HG03196 (cell line): ENCODE results near the gene GRAMD1A.

Experiments
- ATAC-seq: cut with Tn5 transposase; IDR thresholded peaks from one replicate; pipeline ENCODE4 v1.9.1; 2021; ENCODE audit not compliant: unreplicated experiment

Gene GRAMD1A

GRCh38 chr19:35069696-35070095, 69.6 kb downstream of the GRAMD1A start:
- no peak for ATAC-seq

GRCh38 chr19:35070471-35070870, 70.3 kb downstream of the GRAMD1A start:
- ATAC-seq, result no peak

- no peak for ATAC-seq
These were observed 73.4 kb downstream of the GRAMD1A start for GRCh38 chr19:35073516-35073915.

- no peak for ATAC-seq
These were observed 73.8 kb downstream of the GRAMD1A start for GRCh38 chr19:35073941-35074340.

GRCh38 chr19:35074426-35075201, 74.5 kb downstream of the GRAMD1A start:
- no peak for ATAC-seq

- no peak for ATAC-seq
These were observed 75.3 kb downstream of the GRAMD1A start for GRCh38 chr19:35075202-35076025.

- ATAC-seq, result no peak
These were observed 75.9 kb downstream of the GRAMD1A start for GRCh38 chr19:35076026-35076370.
